GM23338 (cell line): ENCODE data around the gene PLEKHB1. TPM values are rescaled to one million over a fixed set of nuclear protein-coding genes. Genes with fewer than 3 reads are reported as not detected.

Source experiments
- ATAC-seq: fragments of 200-7000 bp; cut with Tn5 transposase; 3 replicates; pipeline ENCODE4 v1.9.1; 2020
- DNase-seq: peaks from one replicate; pipeline ENCODE4 v3.0.0-alpha.2; 2015; ENCODE audit warnings: low spot score
- H2AFZ ChIP-seq: fragments of 200-600 bp; sonication (generic); 2 replicates; pipeline ENCODE4 v1.8.0; 2016; ENCODE audit warnings: antibody characterized with exemption, mild to moderate bottlenecking, moderate library complexity
- H3F3A ChIP-seq: fragments of 200-600 bp; sonication (generic); replicated peaks from 2 replicates; pipeline ENCODE4 v1.8.0; 2017; ENCODE audit warnings: antibody characterized with exemption, mixed run types, low read depth
- H3K27ac ChIP-seq: fragments of 200-600 bp; sonication (generic); 2 replicates; pipeline ENCODE4 v1.6.1; 2016; ENCODE audit warnings: low read depth
- H3K27me3 ChIP-seq: fragments of 200-600 bp; sonication (generic); 2 replicates; pipeline ENCODE4 v1.8.0; 2016; ENCODE audit warnings: mild to moderate bottlenecking, mixed run types, moderate library complexity; ENCODE audit not compliant: insufficient read depth
- H3K36me3 ChIP-seq: fragments of 200-600 bp; sonication (generic); 2 replicates; pipeline ENCODE4 v1.8.0; 2016; ENCODE audit warnings: mild to moderate bottlenecking; ENCODE audit not compliant: insufficient read depth
- H3K4me1 ChIP-seq: fragments of 200-600 bp; sonication (generic); 2 replicates; pipeline ENCODE4 v1.8.0; 2016; ENCODE audit warnings: mild to moderate bottlenecking, moderate library complexity; ENCODE audit not compliant: insufficient read depth
- H3K4me2 ChIP-seq: fragments of 200-600 bp; sonication (generic); 2 replicates; pipeline ENCODE4 v1.7.1; 2017; ENCODE audit warnings: mixed run types
- H3K4me3 ChIP-seq: fragments of 200-600 bp; sonication (generic); 2 replicates; pipeline ENCODE4 v1.6.1; 2016; ENCODE audit warnings: mixed run types
- H3K79me2 ChIP-seq: fragments of 200-600 bp; sonication (generic); replicated peaks from 2 replicates; pipeline ENCODE4 v1.8.0; 2017; ENCODE audit warnings: mild to moderate bottlenecking; ENCODE audit not compliant: insufficient read depth
- H3K9me2 ChIP-seq: fragments of 200-600 bp; sonication (generic); 2 replicates; pipeline ENCODE4 v1.8.0; 2017; ENCODE audit not compliant: insufficient read depth
- H4K20me1 ChIP-seq: fragments of 200-600 bp; sonication (generic); replicated peaks from 2 replicates; pipeline ENCODE4 v1.8.0; 2017; ENCODE audit warnings: mild to moderate bottlenecking; ENCODE audit not compliant: insufficient read depth
- H3K27ac Mint-ChIP-seq: 2 replicates; pipeline ENCODE4 v1.8.0; 2020; ENCODE audit warnings: inconsistent platforms, mild to moderate bottlenecking, moderate library complexity, mixed read lengths
- H3K27me3 Mint-ChIP-seq: 3 replicates; pipeline ENCODE4 v1.8.0; 2022; ENCODE audit warnings: low read depth, mild to moderate bottlenecking, moderate library complexity, mixed read lengths, inconsistent platforms; ENCODE audit not compliant: insufficient read depth, poor library complexity
- H3K36me3 Mint-ChIP-seq: 3 replicates; pipeline ENCODE4 v1.8.0; 2021; ENCODE audit warnings: low read depth, mild to moderate bottlenecking, inconsistent platforms, moderate library complexity, mixed read lengths
- H3K4me1 Mint-ChIP-seq: 3 replicates; pipeline ENCODE4 v1.8.0; 2020; ENCODE audit warnings: mild to moderate bottlenecking, inconsistent platforms, mixed read lengths
- H3K4me3 Mint-ChIP-seq: 3 replicates; pipeline ENCODE4 v1.8.0; 2021; ENCODE audit warnings: moderate library complexity, mild to moderate bottlenecking, inconsistent platforms, mixed read lengths
- H3K9me3 Mint-ChIP-seq: 3 replicates; pipeline ENCODE4 v1.8.0; 2020; ENCODE audit warnings: moderate library complexity, mild to moderate bottlenecking, inconsistent platforms, mixed read lengths
- CTCF ChIP-seq, 2 experiments: fragments of 200-600 bp in 1 of 2; sonication (generic) in 1 of 2; conservative IDR thresholded peaks; 2 replicates each; pipeline versions ENCODE4 v1.5.1 to v1.6.1; 2016 to 2017; ENCODE audit warnings: antibody characterized with exemption in 2 of 2, low read depth in 2 of 2, mild to moderate bottlenecking in 2 of 2, moderate library complexity in 1 of 2
- EZH2phosphoT487 ChIP-seq: fragments of 200-600 bp; sonication (generic); IDR thresholded peaks from one replicate; pipeline ENCODE4 v1.8.1; 2018; ENCODE audit warnings: antibody characterized with exemption; ENCODE audit not compliant: unreplicated experiment
- JUNB ChIP-seq: IDR thresholded peaks from one replicate; pipeline ENCODE4 v1.6.1; 2016; ENCODE audit warnings: antibody characterized with exemption; ENCODE audit not compliant: unreplicated experiment
- NANOG ChIP-seq: IDR thresholded peaks from 2 replicates; pipeline ENCODE4 v1.6.1; 2016; ENCODE audit warnings: antibody characterized with exemption, borderline replicate concordance
- POLR2AphosphoS5 ChIP-seq: IDR thresholded peaks from 2 replicates; pipeline ENCODE4 v1.6.1; 2016; ENCODE audit warnings: antibody characterized with exemption, low read depth
- REST ChIP-seq: IDR thresholded peaks from one replicate; pipeline ENCODE4 v1.6.1; 2018; ENCODE audit warnings: antibody characterized with exemption; ENCODE audit not compliant: unreplicated experiment
- STAT1 ChIP-seq: IDR thresholded peaks from one replicate; pipeline ENCODE4 v1.6.1; 2016; ENCODE audit warnings: antibody characterized with exemption; ENCODE audit not compliant: unreplicated experiment
- ZNF114 ChIP-seq: fragments of 250-450 bp; sonication (Bioruptor Pico); IDR thresholded peaks from 2 replicates; pipeline ENCODE4 v1.5.0; 2020; ENCODE audit warnings: mild to moderate bottlenecking, moderate library complexity
- ZNF462 ChIP-seq: fragments of 250-450 bp; sonication (Bioruptor Pico); IDR thresholded peaks from 2 replicates; pipeline ENCODE4 v1.5.0; 2020; ENCODE audit warnings: mild to moderate bottlenecking, moderate library complexity
- polyA plus RNA-seq: library from polyadenylated mRNA; unstranded; fragments of >200 nt; fragmentation: Nextera tagmentation; extraction: Ambion mirVana; gene quantifications from 2 replicates; pipeline ENCODE4 v1.2.1, GENCODE V29; 2016
- total RNA-seq: library from RNA; depleted of rRNA; stranded (reverse); fragments of >200 nt; shearing (Covaris generic); gene quantifications from 2 replicates; pipeline ENCODE4 v1.2.3, GENCODE V29; 2014

Gene PLEKHB1
- total and polyA plus RNA-seq, 2 experiments from 2014 or later, result 20.1 to 20.8 TPM

- TF ChIP-seq CTCF (conservative IDR thresholded peaks at IDR 0.05; ENCODE audit: low read depth in 2 of 2) (no peak), ZNF114 (no peak), JUNB (no peak), REST (no peak), POLR2AphosphoS5 (no peak), NANOG (no peak)
These were observed 16.5 kb upstream of the PLEKHB1 start (continued) for GRCh38 chr11:73629907-73630306.

- Histone ChIP-seq H2AFZ (no peak overlapping the region), H3K9me2 (peaks cover 6% of the 10 kb centered on the region; the same call in 1 of the 2 replicates), H3K79me2 (no peaks in the 10 kb centered on the region), H4K20me1 (0 out of 2 replicates have a peak, but pooled peaks cover 7% of the 10 kb centered on the region), H3K4me3 (no peak overlapping the region), H3K27me3 (peaks cover 56% of the 10 kb centered on the region), H3K4me2 (0 out of 2 replicates have a peak overlapping the region, but pooled peaks have one; percentile 21), H3K36me3 (no peaks in the 10 kb centered on the region), H3K4me1 (peaks cover 32% of the 10 kb centered on the region), H3F3A (peaks cover 4% of the 10 kb centered on the region; the same call in 1 of the 2 replicates), H3K27ac (no peak overlapping the region)
- TF ChIP-seq ZNF114, result no peak
- TF ChIP-seq JUNB, result no peak
- TF ChIP-seq STAT1, result no peak
- no peak for TF ChIP-seq REST
- TF ChIP-seq EZH2phosphoT487, result no peak
- no peak for TF ChIP-seq ZNF462
- TF ChIP-seq NANOG, result no peak
- ATAC-seq, result peak; percentile 12; the same call in 1 of the 3 replicates
- Mint-ChIP-seq H3K36me3 (no peaks in the 10 kb centered on the region), H3K27ac (no peak overlapping the region), H3K9me3 (no peaks in the 10 kb centered on the region), H3K27me3 (peaks cover 47% of the 10 kb centered on the region), H3K4me3 (no peak overlapping the region), H3K4me1 (peaks cover 33% of the 10 kb centered on the region)
- DNase-seq, result no peak
These were observed 13.4 kb upstream of the PLEKHB1 start for GRCh38 chr11:73632996-73633395.
